K562 (cell line): ENCODE data around the gene CDH2. TPM values are rescaled to one million over a fixed set of nuclear protein-coding genes. Genes with fewer than 3 reads are reported as not detected.

Experiments
- ATAC-seq: fragments of 200-7000 bp; cut with Tn5 transposase; 3 replicates; pipeline ENCODE4 v1.9.1; 2020; ENCODE audit warnings: moderate library complexity
- BruUV-seq: library from RNA; stranded (reverse); fragments of 400-500 nt; replicated peaks from 2 replicates; lab custom pipeline; 2021; lab: Mats Ljungman, UMichigan
- CTCF ChIA-PET: fragments of 300-600 bp; formaldehyde crosslinking; extraction: SDS; loops from one replicate; lab custom pipeline; 2021; ENCODE audit warnings: low intra/inter-chr PET ratio; lab: Yijun Ruan, JAX
- POLR2A ChIA-PET: fragments of 300-600, 350-650 bp; sonication (Branson Sonifier 250); formaldehyde crosslinking; extraction: SDS; loops from one replicate; lab custom pipeline; 2021; ENCODE audit warnings: antibody characterized with exemption, inconsistent platforms; lab: Yijun Ruan, JAX
- DNase-seq, 4 experiments: peaks; one replicate each; pipeline versions ENCODE4 v3.0.0 to v3.0.0-alpha.2; 2011 to 2018; ENCODE audit warnings: low spot score in 3 of 4, mixed read lengths in 3 of 4; ENCODE audit errors: extremely low read depth in 1 of 4
- FAIRE-seq: peaks from 2 replicates; lab custom pipeline; 2011; peaks lifted over from hg19 to GRCh38; lab: Jason Lieb, UNC
- H2AFZ ChIP-seq: 2 replicates; pipeline ENCODE4 v1.6.0; 2011; ENCODE audit warnings: low read depth, low read length, control low read depth, inconsistent platforms
- H3K27ac ChIP-seq: fragments of 200-600 bp; 3 replicates; pipeline ENCODE4 v1.8.0; 2011; ENCODE audit warnings: low read depth, mild to moderate bottlenecking, control low read depth, inconsistent platforms, low read length, moderate library complexity, mixed read lengths; ENCODE audit errors: extremely low read depth
- H3K27me3 ChIP-seq, 2 experiments: fragments of 300-600 bp in 1 of 2; 2 replicates in 1 of 2; 3 replicates in 1 of 2; pipeline versions ENCODE4 v1.6.0 to v1.8.0; 2011; ENCODE audit warnings: inconsistent platforms in 2 of 2, low read length in 2 of 2, mild to moderate bottlenecking in 1 of 2, mixed read lengths in 1 of 2, moderate library complexity in 1 of 2; ENCODE audit not compliant: control insufficient read depth in 2 of 2, insufficient read depth in 2 of 2
- H3K36me3 ChIP-seq: fragments of 300-600 bp; 3 replicates; pipeline ENCODE4 v1.8.0; 2011; ENCODE audit warnings: mild to moderate bottlenecking, low read length, inconsistent platforms; ENCODE audit not compliant: control insufficient read depth, insufficient read depth
- H3K4me1 ChIP-seq, 2 experiments: fragments of 200-600 bp in 1 of 2; replicated peaks in 1 of 2; 2 replicates in 1 of 2; 3 replicates in 1 of 2; pipeline versions ENCODE4 v1.5.1 to v1.8.0; 2011; ENCODE audit warnings: inconsistent platforms in 2 of 2, low read length in 2 of 2, mild to moderate bottlenecking in 1 of 2, mixed read lengths in 1 of 2, moderate library complexity in 1 of 2; ENCODE audit not compliant: control insufficient read depth in 2 of 2, insufficient read depth in 2 of 2
- H3K4me2 ChIP-seq: 2 replicates; pipeline ENCODE4 v1.6.1; 2011; ENCODE audit warnings: low read length, control low read depth, inconsistent platforms, mixed read lengths; ENCODE audit not compliant: insufficient read depth
- H3K4me3 ChIP-seq: fragments of 200-600 bp; sonication (generic), shearing (Covaris generic); 2 replicates; pipeline ENCODE4 v1.5.1; 2016; ENCODE audit warnings: control low read depth, inconsistent platforms
- H3K79me2 ChIP-seq: fragments of 200-600 bp; 3 replicates; pipeline ENCODE4 v1.8.0; 2011; ENCODE audit warnings: low read length, inconsistent platforms; ENCODE audit not compliant: control insufficient read depth, insufficient read depth
- H3K9ac ChIP-seq, 2 experiments: 2 replicates each; pipeline versions ENCODE4 v1.6.0 to v1.6.1; 2011; ENCODE audit warnings: low read depth in 2 of 2, low read length in 2 of 2, control low read depth in 1 of 2, inconsistent platforms in 1 of 2, mild to moderate bottlenecking in 1 of 2, mixed read lengths in 1 of 2; ENCODE audit not compliant: insufficient read depth in 1 of 2
- H3K9me1 ChIP-seq: one replicate; pipeline ENCODE4 v1.6.0; 2011; ENCODE audit warnings: inconsistent platforms, mild to moderate bottlenecking, low read length, moderate library complexity; ENCODE audit not compliant: control insufficient read depth, insufficient read depth
- H3K9me3 ChIP-seq: replicated peaks from 2 replicates; pipeline ENCODE4 v1.5.1; 2011; ENCODE audit warnings: low read depth, low read length, inconsistent platforms; ENCODE audit not compliant: control insufficient read depth, insufficient read depth
- H4K20me1 ChIP-seq: replicated peaks from 2 replicates; pipeline ENCODE4 v1.6.1; 2011; ENCODE audit warnings: low read length, inconsistent platforms, mixed read lengths; ENCODE audit not compliant: control insufficient read depth, insufficient read depth
- BACH1 ChIP-seq: fragments of 200-800 bp; sonication (Bioruptor generic); IDR thresholded peaks from 2 replicates; pipeline ENCODE4 v1.6.1; 2016; ENCODE audit warnings: missing genetic modification characterization, missing compliant biosample characterization
- CBFA2T2 ChIP-seq: fragments of 450-650 bp; conservative IDR thresholded peaks from 2 replicates; pipeline ENCODE4 v1.6.1; 2017; ENCODE audit warnings: mild to moderate bottlenecking
- DNMT1 ChIP-seq: fragments of 450-650 bp; IDR thresholded peaks from 2 replicates; pipeline ENCODE4 v1.6.1; 2016; ENCODE audit warnings: antibody characterized with exemption, mild to moderate bottlenecking
- FOXJ3 ChIP-seq: sonication (generic); formaldehyde crosslinking; IDR thresholded peaks from 2 replicates; pipeline ENCODE4 v1.4.0; 2020; ENCODE audit warnings: mild to moderate bottlenecking, missing genetic modification reagents
- HMGN3 ChIP-seq: IDR thresholded peaks from 2 replicates; pipeline ENCODE4 v1.6.1; 2011; ENCODE audit warnings: borderline replicate concordance, low read depth, mild to moderate bottlenecking, mixed read lengths, low read length; ENCODE audit not compliant: insufficient read length; ENCODE audit errors: extremely low read depth
- HNRNPH1 ChIP-seq: fragments of 200-400 bp; formaldehyde crosslinking; optimal IDR thresholded peaks from 2 replicates; pipeline ENCODE3; 2017; ENCODE audit warnings: low read depth, mild to moderate bottlenecking, low read length, moderate library complexity
- IRF9 ChIP-seq: fragments of 450-650 bp; IDR thresholded peaks from 2 replicates; pipeline ENCODE4 v1.6.1; 2016; ENCODE audit warnings: missing biosample characterization, missing genetic modification characterization
- KDM1A ChIP-seq, 2 experiments: fragments of 450-650 bp; IDR thresholded peaks; 2 replicates each; pipeline ENCODE4 v1.6.1; 2016; ENCODE audit warnings: mild to moderate bottlenecking in 2 of 2
- MAZ ChIP-seq, 2 experiments: fragments of 450-650 bp in 1 of 2; sonication (generic) in 1 of 2; formaldehyde crosslinking; IDR thresholded peaks in 1 of 2; conservative IDR thresholded peaks in 1 of 2; 2 replicates each; pipeline versions ENCODE4 v1.4.0 to v1.5.0; 2020; ENCODE audit warnings: mild to moderate bottlenecking in 1 of 2, missing genetic modification reagents in 1 of 2
- PHTF2 ChIP-seq: fragments of 250-450 bp; sonication (Bioruptor Pico); IDR thresholded peaks from 2 replicates; pipeline ENCODE4 v1.5.0; 2021; ENCODE audit warnings: mild to moderate bottlenecking
- POLR2A ChIP-seq: fragments of 450-650 bp; conservative IDR thresholded peaks from 2 replicates; pipeline ENCODE4 v1.6.1; 2016
- TAF1 ChIP-seq: IDR thresholded peaks from 2 replicates; pipeline ENCODE4 v1.6.1; 2011; ENCODE audit warnings: mild to moderate bottlenecking, low read length, moderate library complexity; ENCODE audit not compliant: insufficient read depth, control insufficient read depth, severe bottlenecking; ENCODE audit errors: extremely low read depth
- ZNF197 ChIP-seq: fragments of 200-800 bp; sonication (Bioruptor generic); IDR thresholded peaks from 2 replicates; pipeline ENCODE4 v1.6.1; 2016; ENCODE audit warnings: low read depth, missing genetic modification characterization, missing compliant biosample characterization
- ZNF3 ChIP-seq: fragments of 250-450 bp; sonication (Bioruptor Pico); IDR thresholded peaks from 2 replicates; pipeline ENCODE4 v1.5.0; 2021; ENCODE audit warnings: mild to moderate bottlenecking, moderate library complexity
- ZNF766 ChIP-seq: fragments of 200-800 bp; sonication (Bioruptor generic); conservative IDR thresholded peaks from 2 replicates; pipeline ENCODE4 v1.6.1; 2016; ENCODE audit warnings: missing genetic modification characterization, missing compliant biosample characterization
- WGBS: fragments of 100-300 bp; shearing (Covaris generic); methylation state at CpG from one replicate; pipeline ENCODE4 v1.1.6; 2016; ENCODE audit warnings: low coverage, mixed read lengths; ENCODE audit not compliant: insufficient coverage; ENCODE audit errors: missing lambda C conversion rate; 5-methylcytosine and 5-hydroxymethylcytosine counted together
- in situ Hi-C: fragments of 300-500 bp; cut with MboI; formaldehyde crosslinking; loops from 4 replicates; pipeline ENCODE4 v1.15.0; 2018; ENCODE audit warnings: inconsistent platforms, mixed read lengths
- intact Hi-C: fragments of 100-400 bp; cut with micrococcal nuclease; formaldehyde crosslinking; loops from 2 replicates; pipeline ENCODE4 v1.14.2; 2022
- polyA plus RNA-seq, 8 experiments: library from polyadenylated mRNA; depleted of rRNA in 4 of 8; stranded (reverse) in 5 of 8; unstranded in 3 of 8; fragments of >200 nt; fragmentation: Nextera tagmentation in 2 of 8; fragmentation: Illumina TruSeq in 1 of 8; extraction: Ambion mirVana in 2 of 8; extraction: Trizol in 1 of 8; gene quantifications; 2 replicates each; pipeline versions ENCODE4 v1.2.1 to v1.2.3, GENCODE V29; 2011 to 2014; ENCODE audit warnings: inconsistent platforms in 1 of 8, missing spikeins in 1 of 8
- total RNA-seq, 7 experiments: library from RNA; depleted of rRNA in 6 of 7; stranded (reverse); fragments of >200 nt in 6 of 7; fragmentation: Illumina TruSeq in 2 of 7; extraction: Trizol in 2 of 7; gene quantifications; 2 replicates each; pipeline versions ENCODE4 v1.2.1 to v1.2.3, GENCODE V29; 2011 to 2021; ENCODE audit warnings: low replicate concordance in 1 of 7
- TF ChIP-seq, protein P1 (sequence below), 2 experiments: fragments of 450-650 bp in 1 of 2; IDR thresholded peaks; 2 replicates each; pipeline ENCODE4 v1.6.1; 2011 to 2017; ENCODE audit warnings: low read depth in 2 of 2, antibody characterized with exemption in 1 of 2, borderline replicate concordance in 1 of 2, low read length in 1 of 2, mild to moderate bottlenecking in 1 of 2, mixed read lengths in 1 of 2; ENCODE audit not compliant: control insufficient read depth in 1 of 2
- TF ChIP-seq, protein P2 (sequence below): sonication (generic); formaldehyde crosslinking; IDR thresholded peaks from 2 replicates; pipeline ENCODE4 v1.8.0; 2022; ENCODE audit warnings: mild to moderate bottlenecking, missing genetic modification reagents

Gene CDH2
- total and polyA plus RNA-seq, 9 of the 15 experiments (the other 6 are each of a cell fraction or from before 2014, with no cell fraction given) = 0.04 TPM; not detected in 8

DNA sequence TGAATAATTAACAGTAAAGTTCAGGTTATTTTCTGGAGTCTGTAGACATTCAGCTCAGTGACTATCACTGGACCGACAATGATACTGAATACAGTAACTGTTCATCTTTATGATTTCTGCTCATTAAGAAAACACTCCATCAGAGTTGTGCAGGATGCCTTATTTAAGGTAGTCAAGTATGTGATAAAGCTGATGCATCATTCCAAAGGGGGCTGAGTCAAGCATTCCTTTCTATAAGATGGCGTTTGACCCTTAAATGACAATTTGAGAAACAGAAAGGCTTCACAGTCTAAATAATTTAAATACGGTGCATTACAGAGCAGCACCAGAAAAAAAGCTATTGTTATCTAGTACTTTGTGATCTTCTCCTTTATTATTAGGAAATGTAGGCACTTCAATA is 131.1 kb downstream of the CDH2 start (continued):
- no peak for TF ChIP-seq ZNF766 (CRISPR knock-in tag)
- no peak for TF ChIP-seq ZNF3 (CRISPR knock-in tag)
- TF ChIP-seq FOXJ3 (CRISPR knock-in tag) = no peak
- TF ChIP-seq IRF9 (tag) = no peak

GRCh38 chr18:28045176-28045810 is 131.6 kb downstream of the CDH2 start:
- no peak for FAIRE-seq
- 2% methylated on average over 3 of the region's 3 CpGs for WGBS
- TF ChIP-seq, protein P1, sequence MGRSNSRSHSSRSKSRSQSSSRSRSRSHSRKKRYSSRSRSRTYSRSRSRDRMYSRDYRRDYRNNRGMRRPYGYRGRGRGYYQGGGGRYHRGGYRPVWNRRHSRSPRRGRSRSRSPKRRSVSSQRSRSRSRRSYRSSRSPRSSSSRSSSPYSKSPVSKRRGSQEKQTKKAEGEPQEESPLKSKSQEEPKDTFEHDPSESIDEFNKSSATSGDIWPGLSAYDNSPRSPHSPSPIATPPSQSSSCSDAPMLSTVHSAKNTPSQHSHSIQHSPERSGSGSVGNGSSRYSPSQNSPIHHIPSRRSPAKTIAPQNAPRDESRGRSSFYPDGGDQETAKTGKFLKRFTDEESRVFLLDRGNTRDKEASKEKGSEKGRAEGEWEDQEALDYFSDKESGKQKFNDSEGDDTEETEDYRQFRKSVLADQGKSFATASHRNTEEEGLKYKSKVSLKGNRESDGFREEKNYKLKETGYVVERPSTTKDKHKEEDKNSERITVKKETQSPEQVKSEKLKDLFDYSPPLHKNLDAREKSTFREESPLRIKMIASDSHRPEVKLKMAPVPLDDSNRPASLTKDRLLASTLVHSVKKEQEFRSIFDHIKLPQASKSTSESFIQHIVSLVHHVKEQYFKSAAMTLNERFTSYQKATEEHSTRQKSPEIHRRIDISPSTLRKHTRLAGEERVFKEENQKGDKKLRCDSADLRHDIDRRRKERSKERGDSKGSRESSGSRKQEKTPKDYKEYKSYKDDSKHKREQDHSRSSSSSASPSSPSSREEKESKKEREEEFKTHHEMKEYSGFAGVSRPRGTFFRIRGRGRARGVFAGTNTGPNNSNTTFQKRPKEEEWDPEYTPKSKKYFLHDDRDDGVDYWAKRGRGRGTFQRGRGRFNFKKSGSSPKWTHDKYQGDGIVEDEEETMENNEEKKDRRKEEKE (IDR thresholded peaks at IDR 0.05; ENCODE audit: borderline replicate concordance in 1 of 2, control insufficient read depth in 1 of 2, low read depth in 2 of 2, low read length in 1 of 2) = no peak
- no peak for TF ChIP-seq HNRNPH1
- TF ChIP-seq MAZ (CRISPR knock-in tag; conservative IDR thresholded peaks at IDR 0.05 in 1 of 2, IDR thresholded peaks at IDR 0.05 in 1 of 2) = no peak
- no peak for TF ChIP-seq HMGN3
- TF ChIP-seq CBFA2T2 = no peak
- TF ChIP-seq TAF1 = no peak
- no peak for TF ChIP-seq POLR2A
- no peak for TF ChIP-seq BACH1 (tag)
- no peak for TF ChIP-seq KDM1A (IDR thresholded peaks at IDR 0.05)
- TF ChIP-seq, protein P2, sequence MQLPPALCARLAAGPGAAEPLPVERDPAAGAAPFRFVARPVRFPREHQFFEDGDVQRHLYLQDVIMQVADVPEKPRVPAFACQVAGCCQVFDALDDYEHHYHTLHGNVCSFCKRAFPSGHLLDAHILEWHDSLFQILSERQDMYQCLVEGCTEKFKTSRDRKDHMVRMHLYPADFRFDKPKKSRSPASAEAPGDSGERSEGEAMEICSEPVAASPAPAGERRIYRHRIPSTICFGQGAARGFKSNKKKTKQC (CRISPR knock-in tag) = no peak
- TF ChIP-seq ZNF197 (CRISPR knock-in tag) = no peak
- no peak for TF ChIP-seq PHTF2 (CRISPR knock-in tag)
- no peak for TF ChIP-seq DNMT1

More at GRCh38 chr18:28045176-28045810, 131.6 kb downstream of the CDH2 start:
- no peaks in the 10 kb centered on the region for H3K27me3 ChIP-seq
- intact Hi-C loops (no loop called here), in situ Hi-C loops (no loop called here)
- H4K20me1 ChIP-seq = no peaks in the 10 kb centered on the region
- H3K36me3 ChIP-seq = no peaks in the 10 kb centered on the region
- no peak overlapping the region for H3K27ac ChIP-seq
- no peaks in the 10 kb centered on the region; the same call in 1 of the 2 replicates for H3K9me3 ChIP-seq
- H3K4me3 ChIP-seq = no peak overlapping the region
- no peak for ATAC-seq
- H3K4me2 ChIP-seq = no peak overlapping the region
- no TSS peak for BruUV-seq
- ChIA-PET POLR2A (no interaction called here), CTCF (no interaction called here)
- H3K9ac ChIP-seq = no peak overlapping the region
- H2AFZ ChIP-seq = no peak overlapping the region
- no peaks in the 10 kb centered on the region for H3K4me1 ChIP-seq
- no peak for DNase-seq
- no peaks in the 10 kb centered on the region for H3K9me1 ChIP-seq
- no peaks in the 10 kb centered on the region for H3K79me2 ChIP-seq
